ENCODE data around the gene LRRC32.
A peak's percentile ranks its signal among the peaks of the same experiment; 100 is the strongest.

The LRRC32 gene

GRCh38 chr11:76668362-76669155, 2.0 kb downstream of the LRRC32 start:
- Histone ChIP-seq H2BK120ac (ENCODE audit: low read depth, low read length) (no peak overlapping the region), H3K9ac (ENCODE audit: low read length) (peak overlapping the region; percentile 93), H4K8ac (ENCODE audit: low read length) (peak overlapping the region; percentile 70), H2AK5ac (ENCODE audit: low read length, severe bottlenecking) (peak overlapping the region; percentile 50), H2AFZ (ENCODE audit: low read depth, low read length) (no peak overlapping the region), H3K79me1 (replicated peaks; ENCODE audit: low read length, poor library complexity, severe bottlenecking) (peaks cover 2% of the 10 kb centered on the region), H3K14ac (ENCODE audit: low read length in 2 of 2) (peak overlapping the region in 1 of 2 experiments; percentile 85), H3K4ac (ENCODE audit: low read depth in 1 of 2, low read length in 2 of 2) (peak overlapping the region in 1 of 2 experiments; percentile 60), H2BK15ac (ENCODE audit: low read depth, poor library complexity, severe bottlenecking) (peak overlapping the region; percentile 8), H3K4me3 (ENCODE audit: insufficient read depth in 1 of 2, low read depth in 1 of 2, low read length in 2 of 2) (peak overlapping the region in 1 of 2 experiments; percentile 94), H3K18ac (ENCODE audit: low read depth in 1 of 2, low read length in 2 of 2) (peak overlapping the region in 1 of 2 experiments; percentile 81), H3K36me3 (ENCODE audit: control insufficient read depth in 1 of 2, insufficient read depth in 2 of 2, low read depth in 1 of 2, low read length in 2 of 2) (peaks cover 19 to 44% of the 10 kb centered on the region in 2 experiments), H3K9me3 (ENCODE audit: control insufficient read depth, low read length) (no peaks in the 10 kb centered on the region), H3K27me3 (ENCODE audit: control insufficient read depth in 1 of 2, insufficient read depth in 1 of 2, low read length in 2 of 2) (no peaks in the 10 kb centered on the region), H3K23ac (ENCODE audit: low read length in 2 of 2) (peak overlapping the region in 1 of 2 experiments; percentile 81), H2BK5ac (ENCODE audit: low read depth, low read length, poor library complexity, severe bottlenecking) (no peak overlapping the region), H4K91ac (ENCODE audit: low read length) (no peak overlapping the region), H3K4me2 (ENCODE audit: low read length, poor library complexity, severe bottlenecking) (no peak overlapping the region), H3K27ac (ENCODE audit: low read length, poor library complexity, severe bottlenecking) (no peak overlapping the region), H2BK12ac (ENCODE audit: low read length in 2 of 2) (peak overlapping the region; percentile 59 to 92), H3K4me1 (ENCODE audit: control insufficient read depth, insufficient read depth, low read depth, low read length) (peaks cover 46% of the 10 kb centered on the region)
- WGBS, result 95% methylated on average over 3 of the region's 3 CpGs
- no peak for DNase-seq

DNA sequence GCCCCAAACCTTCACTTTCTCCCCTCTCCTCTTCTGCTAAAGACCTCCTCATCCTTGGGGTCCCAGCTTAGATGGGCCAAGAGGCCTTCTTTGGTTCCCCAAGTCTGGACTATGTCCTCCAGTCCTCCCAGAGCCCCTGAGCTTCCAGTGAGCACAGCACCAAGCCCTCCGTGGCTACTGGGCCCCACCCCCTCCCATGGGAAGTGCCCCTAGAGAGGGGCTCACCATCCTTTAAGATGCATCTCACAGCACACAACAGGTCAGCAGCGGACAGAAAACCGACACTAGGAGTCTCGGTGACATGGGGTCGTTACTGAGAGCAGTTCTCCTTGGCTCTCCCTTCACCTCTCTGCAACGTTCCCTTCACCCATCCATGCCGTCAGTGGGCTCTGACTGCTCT, 2.7 kb downstream of the LRRC32 start:
- 75% methylated on average over 7 of the region's 7 CpGs for WGBS
- H3K36me3 ChIP-seq (ENCODE audit: control insufficient read depth in 1 of 2, insufficient read depth in 2 of 2, low read depth in 1 of 2, low read length in 2 of 2), result peaks cover 24 to 51% of the 10 kb centered on the region in 2 experiments
- DNase-seq, result no peak
- no peak overlapping the region for H3K14ac ChIP-seq (ENCODE audit: low read length in 2 of 2)
- no peak overlapping the region for H2BK15ac ChIP-seq (ENCODE audit: low read depth, poor library complexity, severe bottlenecking)
- no peak overlapping the region for H4K91ac ChIP-seq (ENCODE audit: low read length)
- no peaks in the 10 kb centered on the region for H3K27me3 ChIP-seq (ENCODE audit: control insufficient read depth in 1 of 2, insufficient read depth in 1 of 2, low read length in 2 of 2)
- no peak overlapping the region for H3K27ac ChIP-seq (ENCODE audit: low read length, poor library complexity, severe bottlenecking)
- H3K4me3 ChIP-seq (ENCODE audit: insufficient read depth in 1 of 2, low read depth in 1 of 2, low read length in 2 of 2), result peak overlapping the region in 1 of 2 experiments; percentile 94
- H4K8ac ChIP-seq (ENCODE audit: low read length), result no peak overlapping the region
- H2BK5ac ChIP-seq (ENCODE audit: low read depth, low read length, poor library complexity, severe bottlenecking), result no peak overlapping the region
- H3K23ac ChIP-seq (ENCODE audit: low read length in 2 of 2), result peak overlapping the region in 1 of 2 experiments; percentile 19
- H3K18ac ChIP-seq (ENCODE audit: low read depth in 1 of 2, low read length in 2 of 2), result peak overlapping the region in 1 of 2 experiments; percentile 60
- H3K79me1 ChIP-seq (replicated peaks; ENCODE audit: low read length, poor library complexity, severe bottlenecking), result peaks cover 2% of the 10 kb centered on the region
- peaks cover 45% of the 10 kb centered on the region for H3K4me1 ChIP-seq (ENCODE audit: control insufficient read depth, insufficient read depth, low read depth, low read length)
- H2BK120ac ChIP-seq (ENCODE audit: low read depth, low read length), result no peak overlapping the region
- no peaks in the 10 kb centered on the region for H3K9me3 ChIP-seq (ENCODE audit: control insufficient read depth, low read length)
- no peak overlapping the region for H3K4me2 ChIP-seq (ENCODE audit: low read length, poor library complexity, severe bottlenecking)
- H3K9ac ChIP-seq (ENCODE audit: low read length), result peak overlapping the region; percentile 93
- peak overlapping the region in 1 of 2 experiments; percentile 20 for H3K4ac ChIP-seq (ENCODE audit: low read depth in 1 of 2, low read length in 2 of 2)
- no peak overlapping the region for H2AFZ ChIP-seq (ENCODE audit: low read depth, low read length)
- H2AK5ac ChIP-seq (ENCODE audit: low read length, severe bottlenecking), result no peak overlapping the region
- peak overlapping the region in 1 of 2 experiments; percentile 45 for H2BK12ac ChIP-seq (ENCODE audit: low read length in 2 of 2)

GRCh38 chr11:76667271-76667818, 3.2 kb downstream of the LRRC32 start:
- H3K4me2 ChIP-seq (ENCODE audit: low read length, poor library complexity, severe bottlenecking), result no peak overlapping the region
- H2BK12ac ChIP-seq (ENCODE audit: low read length in 2 of 2), result peak overlapping the region in 1 of 2 experiments; percentile 37
- peaks cover 27 to 56% of the 10 kb centered on the region in 2 experiments for H3K36me3 ChIP-seq (ENCODE audit: control insufficient read depth in 1 of 2, insufficient read depth in 2 of 2, low read depth in 1 of 2, low read length in 2 of 2)
- H3K4me1 ChIP-seq (ENCODE audit: control insufficient read depth, insufficient read depth, low read depth, low read length), result peaks cover 40% of the 10 kb centered on the region
- H3K18ac ChIP-seq (ENCODE audit: low read depth in 1 of 2, low read length in 2 of 2), result no peak overlapping the region
- no peak overlapping the region for H3K23ac ChIP-seq (ENCODE audit: low read length in 2 of 2)
- DNase-seq, result no peak
- H3K27ac ChIP-seq (ENCODE audit: low read length, poor library complexity, severe bottlenecking), result no peak overlapping the region
- H4K8ac ChIP-seq (ENCODE audit: low read length), result no peak overlapping the region
- no peak overlapping the region for H3K14ac ChIP-seq (ENCODE audit: low read length in 2 of 2)
- H2BK120ac ChIP-seq (ENCODE audit: low read depth, low read length), result no peak overlapping the region
- H2BK15ac ChIP-seq (ENCODE audit: low read depth, poor library complexity, severe bottlenecking), result peak overlapping the region; percentile 34
- H3K79me1 ChIP-seq (replicated peaks; ENCODE audit: low read length, poor library complexity, severe bottlenecking), result peaks cover 2% of the 10 kb centered on the region
- H2AK5ac ChIP-seq (ENCODE audit: low read length, severe bottlenecking), result no peak overlapping the region
- 95% methylated on average over 15 of the region's 15 CpGs for WGBS
- H3K9me3 ChIP-seq (ENCODE audit: control insufficient read depth, low read length), result no peaks in the 10 kb centered on the region
- H3K9ac ChIP-seq (ENCODE audit: low read length), result peak overlapping the region; percentile 93
- no peak overlapping the region for H2BK5ac ChIP-seq (ENCODE audit: low read depth, low read length, poor library complexity, severe bottlenecking)
- no peak overlapping the region for H2AFZ ChIP-seq (ENCODE audit: low read depth, low read length)
- H3K4ac ChIP-seq (ENCODE audit: low read depth in 1 of 2, low read length in 2 of 2), result no peak overlapping the region
- H3K27me3 ChIP-seq (ENCODE audit: control insufficient read depth in 1 of 2, insufficient read depth in 1 of 2, low read length in 2 of 2), result no peaks in the 10 kb centered on the region
- peak overlapping the region in 1 of 2 experiments; percentile 94 for H3K4me3 ChIP-seq (ENCODE audit: insufficient read depth in 1 of 2, low read depth in 1 of 2, low read length in 2 of 2)
- no peak overlapping the region for H4K91ac ChIP-seq (ENCODE audit: low read length)

DNA sequence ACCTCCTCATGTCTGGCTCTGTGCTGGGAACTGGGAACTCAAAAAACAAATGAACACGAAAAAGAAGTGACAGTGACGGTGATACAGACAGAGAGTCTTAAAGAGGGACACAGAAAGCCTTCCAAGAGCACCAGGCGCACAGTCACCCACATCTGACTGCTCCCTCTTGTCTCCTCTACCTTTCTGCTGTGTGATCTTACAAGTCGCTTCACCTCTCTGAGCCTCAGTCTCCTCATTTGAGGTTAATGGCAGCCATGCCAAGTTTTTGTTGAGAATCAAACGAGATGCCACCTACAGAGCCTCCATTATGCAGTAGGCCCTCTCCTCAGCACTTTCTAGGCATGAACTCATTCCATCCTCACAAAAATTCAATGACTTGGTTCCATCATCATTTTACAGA, 3.7 kb downstream of the LRRC32 start:
- Histone ChIP-seq H3K4me3 (ENCODE audit: insufficient read depth in 1 of 2, low read depth in 1 of 2, low read length in 2 of 2) (peak overlapping the region in 1 of 2 experiments; percentile 94), H2AFZ (ENCODE audit: low read depth, low read length) (no peak overlapping the region), H4K91ac (ENCODE audit: low read length) (no peak overlapping the region), H3K9me3 (ENCODE audit: control insufficient read depth, low read length) (no peaks in the 10 kb centered on the region), H3K4ac (ENCODE audit: low read depth in 1 of 2, low read length in 2 of 2) (no peak overlapping the region), H2BK15ac (ENCODE audit: low read depth, poor library complexity, severe bottlenecking) (no peak overlapping the region), H3K4me2 (ENCODE audit: low read length, poor library complexity, severe bottlenecking) (no peak overlapping the region), H2BK12ac (ENCODE audit: low read length in 2 of 2) (no peak overlapping the region), H3K14ac (ENCODE audit: low read length in 2 of 2) (no peak overlapping the region), H4K8ac (ENCODE audit: low read length) (peak overlapping the region; percentile 45), H3K18ac (ENCODE audit: low read depth in 1 of 2, low read length in 2 of 2) (no peak overlapping the region), H3K9ac (ENCODE audit: low read length) (peak overlapping the region; percentile 93), H3K4me1 (ENCODE audit: control insufficient read depth, insufficient read depth, low read depth, low read length) (peaks cover 35% of the 10 kb centered on the region), H2BK5ac (ENCODE audit: low read depth, low read length, poor library complexity, severe bottlenecking) (no peak overlapping the region), H2AK5ac (ENCODE audit: low read length, severe bottlenecking) (no peak overlapping the region), H3K27ac (ENCODE audit: low read length, poor library complexity, severe bottlenecking) (no peak overlapping the region), H2BK120ac (ENCODE audit: low read depth, low read length) (no peak overlapping the region), H3K27me3 (ENCODE audit: control insufficient read depth in 1 of 2, insufficient read depth in 1 of 2, low read length in 2 of 2) (no peaks in the 10 kb centered on the region), H3K36me3 (ENCODE audit: control insufficient read depth in 1 of 2, insufficient read depth in 2 of 2, low read depth in 1 of 2, low read length in 2 of 2) (peaks cover 30 to 61% of the 10 kb centered on the region in 2 experiments), H3K23ac (ENCODE audit: low read length in 2 of 2) (no peak overlapping the region), H3K79me1 (replicated peaks; ENCODE audit: low read length, poor library complexity, severe bottlenecking) (peaks cover 2% of the 10 kb centered on the region)
- 93% methylated on average over 5 of the region's 5 CpGs for WGBS
- DNase-seq, result no peak

All from mesenchymal stem cell (in vitro differentiated cells and primary cell).